HFF-Myc (cell line): ENCODE measurements around the gene MYL12B.
"Not testable (repeated sequence)": the region's sequence is repeated elsewhere in the genome, so short reads cannot be mapped to it uniquely, and the experiment has no call there.

Experiments used
- DNase-seq: peaks from one replicate; pipeline ENCODE4 v3.0.0-alpha.2; 2011; ENCODE audit warnings: low read depth; ENCODE audit errors: extremely low read depth
- H3K4me3 ChIP-seq: replicated peaks from 2 replicates; pipeline ENCODE4 v1.5.1; 2011; ENCODE audit warnings: low read depth, mild to moderate bottlenecking, control low read depth, low read length
- TF ChIP-seq, protein P1 (sequence below): IDR thresholded peaks from 2 replicates; pipeline ENCODE4 v1.5.1; 2012; ENCODE audit warnings: mild to moderate bottlenecking, low read depth, low read length, control low read depth; ENCODE audit errors: missing control alignments

Gene MYL12B

DNA sequence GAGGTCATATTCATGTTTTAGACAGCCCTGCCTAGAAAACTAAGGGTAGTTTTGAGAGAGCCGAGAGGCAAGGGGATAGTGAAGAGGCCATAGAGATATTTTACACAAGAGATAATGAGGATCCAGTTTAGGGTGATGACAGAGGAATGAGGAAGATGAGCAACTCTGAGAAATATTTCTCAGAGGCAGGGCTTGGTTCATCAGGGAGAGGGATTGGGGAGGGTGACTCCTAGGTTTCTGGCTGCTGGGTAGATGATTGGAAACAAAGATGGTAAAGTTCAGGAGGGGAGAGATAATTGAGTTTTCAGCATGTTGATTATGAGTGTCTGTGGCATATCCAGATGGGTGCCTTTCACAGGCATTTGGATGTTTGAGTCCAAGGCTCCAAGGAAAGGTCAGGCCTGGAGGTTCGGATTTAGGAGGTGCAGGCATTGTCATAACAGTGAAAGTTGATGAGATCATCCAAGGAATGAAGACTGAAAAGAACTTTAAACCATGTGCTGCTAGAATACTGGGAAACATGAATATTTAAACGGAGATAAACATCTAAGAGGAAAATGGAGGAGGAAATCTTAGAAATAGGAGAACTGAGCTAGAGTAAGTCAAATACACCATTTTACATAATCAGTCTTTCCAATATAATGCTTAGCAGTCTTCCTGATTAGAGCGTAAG lies 7.4 kb downstream of the MYL12B start:
- no peak overlapping the region for H3K4me3 ChIP-seq
- DNase-seq: no peak
- TF ChIP-seq, protein P1, sequence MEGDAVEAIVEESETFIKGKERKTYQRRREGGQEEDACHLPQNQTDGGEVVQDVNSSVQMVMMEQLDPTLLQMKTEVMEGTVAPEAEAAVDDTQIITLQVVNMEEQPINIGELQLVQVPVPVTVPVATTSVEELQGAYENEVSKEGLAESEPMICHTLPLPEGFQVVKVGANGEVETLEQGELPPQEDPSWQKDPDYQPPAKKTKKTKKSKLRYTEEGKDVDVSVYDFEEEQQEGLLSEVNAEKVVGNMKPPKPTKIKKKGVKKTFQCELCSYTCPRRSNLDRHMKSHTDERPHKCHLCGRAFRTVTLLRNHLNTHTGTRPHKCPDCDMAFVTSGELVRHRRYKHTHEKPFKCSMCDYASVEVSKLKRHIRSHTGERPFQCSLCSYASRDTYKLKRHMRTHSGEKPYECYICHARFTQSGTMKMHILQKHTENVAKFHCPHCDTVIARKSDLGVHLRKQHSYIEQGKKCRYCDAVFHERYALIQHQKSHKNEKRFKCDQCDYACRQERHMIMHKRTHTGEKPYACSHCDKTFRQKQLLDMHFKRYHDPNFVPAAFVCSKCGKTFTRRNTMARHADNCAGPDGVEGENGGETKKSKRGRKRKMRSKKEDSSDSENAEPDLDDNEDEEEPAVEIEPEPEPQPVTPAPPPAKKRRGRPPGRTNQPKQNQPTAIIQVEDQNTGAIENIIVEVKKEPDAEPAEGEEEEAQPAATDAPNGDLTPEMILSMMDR: no peak

DNA sequence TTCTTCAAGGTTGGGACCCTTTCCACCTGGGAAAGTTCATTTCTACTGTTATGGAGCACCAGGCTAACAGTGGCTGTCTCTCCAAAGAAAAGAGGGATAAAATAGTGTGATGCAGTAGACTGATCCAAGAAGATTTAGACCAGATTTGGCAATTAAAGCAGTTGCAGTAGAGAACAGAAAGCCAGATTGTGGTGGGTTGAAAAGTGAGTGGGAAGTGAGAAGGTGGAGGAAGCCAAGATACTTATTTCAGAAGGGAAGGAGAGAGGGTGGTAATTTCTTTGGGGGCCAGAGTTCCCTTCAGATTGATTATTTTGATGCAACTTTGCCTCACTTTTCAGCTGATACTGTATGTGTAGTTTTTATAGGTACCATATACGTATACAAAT lies 8.0 kb downstream of the MYL12B start:
- TF ChIP-seq, protein P1: no peak
- no peak for DNase-seq

DNA sequence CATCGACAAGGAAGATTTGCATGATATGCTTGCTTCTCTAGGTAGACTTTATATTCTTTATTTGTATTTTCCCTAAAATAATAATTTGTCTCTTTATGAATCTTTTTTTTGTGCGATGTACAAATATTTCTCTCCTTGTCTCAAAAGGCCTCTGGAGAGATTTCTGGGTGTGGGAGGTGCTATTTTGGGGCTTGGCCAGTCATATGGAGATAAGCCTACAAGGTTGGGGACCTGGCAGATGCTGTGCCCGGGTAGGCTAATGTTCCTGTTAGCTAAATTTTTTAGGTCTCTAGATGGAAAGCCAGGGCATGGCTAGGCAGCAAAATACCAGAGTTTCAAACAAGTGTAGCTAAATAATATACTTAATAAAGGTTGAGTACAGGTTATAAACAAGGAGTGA lies 11.1 kb downstream of the MYL12B start:
- DNase-seq: no peak
- TF ChIP-seq, protein P1: no peak
- H3K4me3 ChIP-seq: no peak overlapping the region

More for the DNA sequence above, 8.0 kb downstream of the MYL12B start:
- no peak overlapping the region for H3K4me3 ChIP-seq

DNA sequence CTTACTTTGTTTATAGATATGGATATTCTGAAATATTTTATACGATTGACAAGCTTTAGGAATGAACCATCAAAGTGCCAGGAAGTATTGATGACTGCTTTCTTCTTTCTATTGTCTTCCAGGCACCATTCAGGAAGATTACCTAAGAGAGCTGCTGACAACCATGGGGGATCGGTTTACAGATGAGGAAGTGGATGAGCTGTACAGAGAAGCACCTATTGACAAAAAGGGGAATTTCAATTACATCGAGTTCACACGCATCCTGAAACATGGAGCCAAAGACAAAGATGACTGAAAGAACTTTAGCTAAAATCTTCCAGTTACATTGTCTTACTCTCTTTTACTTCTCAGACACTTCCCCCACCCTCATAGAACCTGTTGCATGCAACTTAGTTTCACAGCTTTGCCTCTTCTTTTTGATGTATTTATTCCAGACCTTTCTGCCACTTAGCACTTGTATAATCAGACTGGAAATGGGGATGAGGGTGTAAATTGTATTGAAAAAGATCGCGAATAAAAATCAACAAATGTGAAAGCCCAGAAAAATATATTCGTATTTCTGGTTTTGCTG lies 15.8 kb downstream of the MYL12B start:
- not testable (repeated sequence) for DNase-seq, H3K4me3 ChIP-seq

DNA sequence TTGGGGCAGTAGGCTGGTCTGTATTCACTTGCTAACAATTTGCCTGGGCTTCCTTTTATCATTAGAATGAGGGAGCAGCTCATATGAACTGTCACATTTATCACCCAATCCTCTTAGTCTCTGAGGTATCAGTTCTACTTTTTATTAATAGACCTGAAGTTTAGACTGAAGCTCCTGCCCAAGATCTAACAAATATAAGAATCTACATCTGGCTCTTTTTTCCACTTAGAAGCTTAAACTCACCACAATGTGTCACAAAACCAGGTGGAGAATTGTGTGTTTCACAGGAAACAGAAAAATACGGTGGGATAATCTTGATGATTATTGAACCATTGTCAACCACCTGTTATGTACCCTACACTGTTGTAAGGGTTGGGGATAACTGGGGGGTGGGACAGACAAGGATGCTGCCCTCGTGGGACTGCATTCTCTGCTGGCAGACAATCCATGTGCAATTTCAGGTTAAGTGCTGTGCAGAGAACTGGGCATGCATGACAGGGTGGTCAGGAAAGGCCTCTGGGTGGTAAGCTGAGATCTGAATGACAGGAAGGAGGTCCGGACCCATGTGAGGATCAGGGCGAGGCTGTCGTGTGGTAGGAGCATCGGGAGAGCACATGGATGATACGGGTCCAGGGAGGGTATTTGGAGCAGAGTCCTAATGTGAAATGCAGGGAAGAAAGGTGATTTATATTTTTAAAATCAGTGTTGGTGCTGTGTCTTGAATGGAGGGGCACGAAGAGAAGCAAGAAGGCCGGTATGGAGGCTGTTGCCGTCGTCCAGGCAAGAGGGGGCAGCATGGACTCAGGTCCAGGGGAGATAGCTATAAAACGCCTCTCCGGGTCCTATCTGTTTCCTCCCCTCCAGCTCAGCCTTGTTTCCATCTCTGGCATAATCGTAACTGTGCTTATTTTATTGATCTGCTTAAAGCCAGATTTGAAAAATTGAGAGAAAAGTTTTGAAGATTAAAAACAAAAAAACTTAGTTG lies 17.6 kb downstream of the MYL12B start:
- TF ChIP-seq, protein P1: no peak
- no peak overlapping the region for H3K4me3 ChIP-seq
- DNase-seq: no peak

DNA sequence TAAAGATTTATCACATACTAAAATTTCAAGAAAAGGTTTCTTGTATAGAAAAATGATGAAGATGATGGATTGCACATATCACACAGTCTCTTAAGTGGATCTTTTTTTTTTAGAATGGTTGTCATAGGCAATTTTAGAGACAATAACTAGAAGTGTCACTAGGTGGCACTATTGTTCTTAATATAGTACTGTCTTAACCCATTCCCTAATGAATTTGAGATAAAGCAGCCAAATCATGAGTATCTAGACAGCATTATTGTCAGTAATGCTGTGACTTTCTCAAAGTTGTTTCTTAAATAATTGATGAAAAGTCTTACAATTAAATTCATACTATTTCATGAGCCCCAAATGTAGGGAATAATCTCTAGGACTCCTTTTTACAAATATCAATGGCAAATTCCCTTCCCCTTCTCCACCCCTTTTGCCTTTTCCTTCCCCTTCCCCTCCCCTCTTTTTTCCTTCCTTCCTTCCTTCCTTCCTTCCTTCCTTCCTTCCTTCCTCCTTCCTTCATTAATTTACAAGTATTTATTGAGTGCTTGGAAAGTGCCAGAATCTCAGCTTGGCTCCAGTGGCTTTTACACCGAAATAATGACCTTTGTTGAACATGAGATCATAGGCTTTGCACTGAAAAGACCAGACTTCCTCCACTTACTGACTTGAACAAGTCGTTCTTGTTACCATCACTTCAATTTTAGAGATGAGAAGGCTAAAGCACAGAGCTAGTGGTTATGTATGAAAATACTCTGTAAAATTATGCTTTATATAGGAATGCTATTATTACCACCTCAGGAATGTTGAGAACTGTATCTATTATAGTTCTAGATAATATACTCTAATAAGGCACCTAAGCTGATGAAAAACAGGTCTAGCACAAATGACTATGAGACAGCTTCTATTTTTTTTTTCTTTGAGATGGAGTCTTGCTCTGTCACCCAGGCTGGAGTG lies 19.8 kb downstream of the MYL12B start:
- TF ChIP-seq, protein P1: peak; percentile 22
- DNase-seq: peak; percentile 75
- no peak overlapping the region for H3K4me3 ChIP-seq
